Right atrium auricular region (tissue), 2 donors: ENCODE results near the gene MKS1. TPM values are rescaled to one million over a fixed set of nuclear protein-coding genes. Genes with fewer than 3 reads are reported as not detected.

ENCODE experiments used
- DNase-seq: peaks from one replicate; pipeline ENCODE4 v3.0.0-alpha.2; 2019; ENCODE audit warnings: low spot score
- H3K27ac ChIP-seq, 2 donors: fragments of 200-600 bp; sonication (generic); 1 replicate in 1 of 2; 2 replicates in 1 of 2; pipeline ENCODE4 v1.5.1; 2016 to 2019
- H3K27me3 ChIP-seq, 2 donors: fragments of 200-600 bp; sonication (generic); one replicate each; pipeline versions ENCODE4 v1.5.1 to v1.6.0; 2017 to 2019
- H3K36me3 ChIP-seq: fragments of 200-600 bp; sonication (generic); one replicate; pipeline ENCODE4 v1.5.1; 2016
- H3K4me1 ChIP-seq, 2 donors: fragments of 200-600 bp; sonication (generic); one replicate each; pipeline versions ENCODE4 v1.5.1 to v1.6.0; 2017 to 2019
- H3K4me3 ChIP-seq, 2 donors: fragments of 200-600 bp; sonication (generic); 1 replicate in 1 of 2; 2 replicates in 1 of 2; pipeline ENCODE4 v1.5.1; 2017 to 2019; ENCODE audit warnings: mild to moderate bottlenecking in 1 of 2, moderate library complexity in 1 of 2
- H3K9me3 ChIP-seq, 2 donors: fragments of 200-600 bp; sonication (generic); one replicate each; pipeline ENCODE4 v1.5.1; 2019
- total RNA-seq, 2 donors: library from RNA; depleted of rRNA; stranded (reverse); fragments of >200 nt; gene quantifications; one replicate each; pipeline ENCODE4 v1.1.0, GENCODE V29; 2016
- TF ChIP-seq, protein P1 (sequence below), 2 donors: fragments of 200-600 bp; sonication (generic); IDR thresholded peaks; one replicate each; pipeline ENCODE4 v1.5.1; 2019; ENCODE audit warnings: antibody characterized with exemption in 2 of 2

The MKS1 gene
- total RNA-seq, 2 donors from 2014 or later = 4.8 to 6.4 TPM

DNA sequence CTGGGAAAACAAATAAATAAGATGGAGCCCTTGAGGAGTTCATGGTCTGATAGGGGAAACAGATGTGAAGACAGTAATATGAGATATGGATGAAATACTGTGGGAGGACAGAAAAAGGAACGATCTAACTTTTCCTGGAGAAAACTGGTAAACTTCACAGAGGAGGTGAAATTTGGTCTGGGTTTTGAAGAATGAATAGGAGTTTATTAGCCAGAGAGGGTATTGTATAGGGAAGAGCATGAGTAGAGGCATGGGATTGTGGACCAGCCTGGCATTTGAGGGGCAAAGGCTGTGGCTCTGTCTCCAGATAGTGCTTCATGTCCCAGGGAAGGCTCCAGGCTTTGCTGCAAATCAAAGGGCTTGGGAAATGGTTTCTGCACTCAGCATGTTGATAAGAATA is 20.9 kb upstream of the MKS1 start:
- H3K36me3 ChIP-seq = no peaks in the 10 kb centered on the region
- H3K4me1 ChIP-seq = no peaks in the 10 kb centered on the region
- TF ChIP-seq, protein P1, sequence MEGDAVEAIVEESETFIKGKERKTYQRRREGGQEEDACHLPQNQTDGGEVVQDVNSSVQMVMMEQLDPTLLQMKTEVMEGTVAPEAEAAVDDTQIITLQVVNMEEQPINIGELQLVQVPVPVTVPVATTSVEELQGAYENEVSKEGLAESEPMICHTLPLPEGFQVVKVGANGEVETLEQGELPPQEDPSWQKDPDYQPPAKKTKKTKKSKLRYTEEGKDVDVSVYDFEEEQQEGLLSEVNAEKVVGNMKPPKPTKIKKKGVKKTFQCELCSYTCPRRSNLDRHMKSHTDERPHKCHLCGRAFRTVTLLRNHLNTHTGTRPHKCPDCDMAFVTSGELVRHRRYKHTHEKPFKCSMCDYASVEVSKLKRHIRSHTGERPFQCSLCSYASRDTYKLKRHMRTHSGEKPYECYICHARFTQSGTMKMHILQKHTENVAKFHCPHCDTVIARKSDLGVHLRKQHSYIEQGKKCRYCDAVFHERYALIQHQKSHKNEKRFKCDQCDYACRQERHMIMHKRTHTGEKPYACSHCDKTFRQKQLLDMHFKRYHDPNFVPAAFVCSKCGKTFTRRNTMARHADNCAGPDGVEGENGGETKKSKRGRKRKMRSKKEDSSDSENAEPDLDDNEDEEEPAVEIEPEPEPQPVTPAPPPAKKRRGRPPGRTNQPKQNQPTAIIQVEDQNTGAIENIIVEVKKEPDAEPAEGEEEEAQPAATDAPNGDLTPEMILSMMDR (IDR thresholded peaks at IDR 0.05) = no peak
- no peaks in the 10 kb centered on the region for H3K9me3 ChIP-seq
- no peak overlapping the region for H3K27ac ChIP-seq
- no peaks in the 10 kb centered on the region for H3K27me3 ChIP-seq
- DNase-seq = no peak
- H3K4me3 ChIP-seq = no peak overlapping the region

DNA sequence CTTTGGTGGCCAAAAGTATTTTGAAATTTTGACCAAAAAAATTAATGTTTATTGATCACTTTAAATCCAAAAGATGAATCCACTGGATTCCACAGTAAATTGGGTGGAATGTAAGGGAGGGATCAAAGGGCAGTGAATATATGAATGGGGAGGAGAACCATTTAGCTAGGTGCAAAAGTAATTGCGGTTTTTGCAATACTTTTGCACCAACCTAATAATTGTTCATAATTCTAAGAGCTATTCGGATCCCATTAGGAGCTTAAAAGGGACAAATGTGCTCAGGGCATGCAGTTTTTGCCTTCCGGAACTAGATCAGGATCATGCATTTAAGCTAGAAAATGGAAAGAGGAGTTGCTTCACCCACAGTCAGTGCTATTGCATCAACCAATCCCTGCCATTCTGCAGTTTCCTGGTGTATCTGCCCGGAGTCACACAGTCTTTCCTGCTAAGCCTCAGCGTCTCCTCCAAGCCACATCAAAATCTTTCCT is 19.1 kb upstream of the MKS1 start, which contains the start of gene LPO:
Gene LPO, plus strand, starts transcription at position 438 of the 488 bp plus-strand sequence. CDS start 4,396 bp downstream, outside the sequence.
- no peak for DNase-seq
- TF ChIP-seq, protein P1 (IDR thresholded peaks at IDR 0.05) = no peak
- Histone ChIP-seq H3K27ac (no peak within 1 kb of the TSS), H3K4me3 (no peak within 1 kb of the TSS), H3K27me3 (no peaks in the 10 kb centered on the region), H3K4me1 (no peaks in the 10 kb centered on the region), H3K9me3 (no peaks in the 10 kb centered on the region), H3K36me3 (no peaks in the 10 kb centered on the region)

DNA sequence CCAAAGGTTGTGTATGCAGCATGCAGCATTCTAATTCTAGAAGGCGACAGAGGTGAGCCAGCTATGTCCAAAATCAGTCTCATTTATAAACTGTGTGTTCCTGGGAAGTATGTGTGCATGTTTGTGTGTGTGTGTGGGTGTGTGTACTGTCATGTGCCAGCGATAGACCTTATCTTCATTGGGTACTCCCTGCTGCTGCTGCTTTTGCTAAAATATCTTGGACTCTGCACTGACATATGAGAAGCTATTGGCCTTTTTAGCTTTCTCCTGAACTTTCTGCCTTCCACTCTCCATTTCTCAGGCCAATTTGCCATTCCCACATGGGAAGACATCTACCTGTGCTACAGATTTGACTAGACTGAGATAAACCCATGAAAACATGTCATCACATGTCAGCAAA is 17.3 kb upstream of the MKS1 start:
- H3K4me3 ChIP-seq = no peak overlapping the region
- DNase-seq = no peak
- TF ChIP-seq, protein P1 (IDR thresholded peaks at IDR 0.05) = no peak
- H3K27ac ChIP-seq = no peak overlapping the region
- H3K36me3 ChIP-seq = no peaks in the 10 kb centered on the region
- H3K9me3 ChIP-seq = no peaks in the 10 kb centered on the region
- no peaks in the 10 kb centered on the region for H3K27me3 ChIP-seq
- H3K4me1 ChIP-seq = no peaks in the 10 kb centered on the region

DNA sequence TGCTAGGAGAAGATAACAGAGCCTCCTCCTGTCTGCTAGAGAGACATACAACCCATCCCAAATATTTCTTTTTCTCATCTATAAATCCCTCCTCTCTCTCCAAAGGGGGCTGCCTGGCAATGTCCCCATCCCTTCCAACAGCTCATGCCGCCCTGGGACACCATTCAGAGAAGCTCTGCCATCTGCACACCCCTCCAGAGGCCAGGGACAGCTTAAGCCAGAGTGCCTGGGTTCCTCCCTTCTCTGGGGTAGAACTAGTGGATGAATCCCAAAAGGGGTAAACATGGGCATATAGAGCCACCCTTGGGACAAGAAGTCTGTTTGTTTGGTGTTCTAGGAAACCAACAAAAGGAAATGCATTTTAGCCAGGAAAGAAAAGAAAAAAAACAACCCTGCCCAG is 16.8 kb upstream of the MKS1 start:
- TF ChIP-seq, protein P1 (IDR thresholded peaks at IDR 0.05) = no peak

DNA sequence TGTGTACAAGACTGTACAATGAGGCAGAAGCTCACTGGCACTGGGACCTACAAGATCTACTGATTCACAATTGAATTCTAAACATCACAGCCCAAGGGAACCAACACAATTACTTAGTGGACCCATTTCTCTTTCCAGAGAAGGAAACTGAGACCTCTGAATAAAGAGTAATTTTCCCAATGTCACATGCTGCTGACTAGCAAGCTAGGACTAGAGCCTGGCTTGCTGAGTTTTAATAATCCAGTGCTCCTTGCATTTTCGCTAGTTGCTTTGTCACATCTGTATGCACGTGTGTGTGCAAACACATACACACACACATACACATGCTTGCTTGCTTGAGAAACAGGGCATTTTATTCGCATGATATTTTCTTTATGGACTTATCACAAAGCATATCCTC is 15.5 kb upstream of the MKS1 start:
- Histone ChIP-seq H3K4me3 (no peak overlapping the region), H3K36me3 (no peaks in the 10 kb centered on the region), H3K27me3 (no peaks in the 10 kb centered on the region), H3K9me3 (no peaks in the 10 kb centered on the region), H3K4me1 (no peaks in the 10 kb centered on the region), H3K27ac (no peak overlapping the region)
- TF ChIP-seq, protein P1 (IDR thresholded peaks at IDR 0.05) = no peak
- no peak for DNase-seq

More for the DNA sequence above, 16.8 kb upstream of the MKS1 start:
- no peaks in the 10 kb centered on the region for H3K9me3 ChIP-seq
- no peak overlapping the region for H3K27ac ChIP-seq
- H3K4me1 ChIP-seq = no peaks in the 10 kb centered on the region
- no peaks in the 10 kb centered on the region for H3K27me3 ChIP-seq
- H3K36me3 ChIP-seq = no peaks in the 10 kb centered on the region
- no peak for DNase-seq
- no peak overlapping the region for H3K4me3 ChIP-seq

DNA sequence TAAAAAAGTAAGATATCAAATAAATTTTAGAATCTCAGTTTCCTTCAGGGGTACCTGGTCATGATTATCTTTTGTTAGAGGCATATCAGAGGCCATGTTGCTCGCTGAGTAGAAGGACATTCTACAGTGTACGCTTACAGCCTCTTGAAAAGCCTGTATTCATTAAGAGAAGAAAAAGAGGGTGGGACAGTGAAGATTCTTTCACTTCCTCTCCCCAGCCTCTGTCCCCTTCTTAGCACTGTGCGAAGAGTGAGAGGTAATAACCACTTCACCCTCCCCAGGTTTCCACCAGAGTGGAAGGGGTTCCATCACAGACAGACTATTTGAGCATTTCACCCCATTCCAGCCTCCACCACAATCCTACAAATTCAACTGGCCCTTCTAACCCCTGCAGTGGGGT is 14.5 kb upstream of the MKS1 start:
- DNase-seq = no peak
- H3K4me1 ChIP-seq = no peaks in the 10 kb centered on the region
- H3K27me3 ChIP-seq = no peaks in the 10 kb centered on the region
- TF ChIP-seq, protein P1 (IDR thresholded peaks at IDR 0.05) = no peak
- no peaks in the 10 kb centered on the region for H3K36me3 ChIP-seq
- no peak overlapping the region for H3K4me3 ChIP-seq
- no peak overlapping the region for H3K27ac ChIP-seq
- no peaks in the 10 kb centered on the region for H3K9me3 ChIP-seq
